Measurements from ENCODE around the gene GRN.

The GRN gene

GRCh38 chr17:44348234-44348987, 3.3 kb downstream of the GRN start:
- POLR2A ChIA-PET, result no interaction called here
- no peak for DNase-seq (ENCODE audit: extremely low spot score)
- CTCF ChIA-PET, result interaction anchor here (1.2 kb wide), 1 partner anchor 15 kb away, joined by 4 read pairs; the partner anchor contains the start of gene FAM171A2
- no peak for TF ChIP-seq LEF1 (IDR thresholded peaks at IDR 0.05; ENCODE audit: borderline replicate concordance)
- no peak for TF ChIP-seq ELF4 (IDR thresholded peaks at IDR 0.05)
- no peak for TF ChIP-seq FOXM1 (IDR thresholded peaks at IDR 0.05; ENCODE audit: borderline replicate concordance)
- TF ChIP-seq BHLHE40 (IDR thresholded peaks at IDR 0.05; ENCODE audit: borderline replicate concordance), result no peak
- TF ChIP-seq TARDBP (IDR thresholded peaks at IDR 0.05), result no peak
- TF ChIP-seq PKNOX1 (IDR thresholded peaks at IDR 0.05), result no peak
- TF ChIP-seq L3MBTL2 (conservative IDR thresholded peaks at IDR 0.05), result no peak
- TF ChIP-seq ZNF384 (IDR thresholded peaks at IDR 0.05), result no peak
- TF ChIP-seq HDGF (IDR thresholded peaks at IDR 0.05; ENCODE audit: borderline replicate concordance), result no peak
- no peak for TF ChIP-seq CTBP1 (IDR thresholded peaks at IDR 0.05; ENCODE audit: borderline replicate concordance)
- TF ChIP-seq FOXA1 (IDR thresholded peaks at IDR 0.05), result no peak
- TF ChIP-seq ARNT (IDR thresholded peaks at IDR 0.05), result no peak
- TF ChIP-seq SP1 (IDR thresholded peaks at IDR 0.05), result no peak
- no peak for TF ChIP-seq FOXK2 (IDR thresholded peaks at IDR 0.05)
- TF ChIP-seq SUZ12 (IDR thresholded peaks at IDR 0.05), result no peak
- no peak for TF ChIP-seq NFRKB (IDR thresholded peaks at IDR 0.05)

GRCh38 chr17:44348988-44349364, 3.9 kb downstream of the GRN start:
- ChIA-PET CTCF (interaction anchor here (1.1 to 1.5 kb wide), 2 partner anchors 11 to 14 kb away, joined by 3 to 4 read pairs; partner anchors contain the start of gene FAM171A2), POLR2A (no interaction called here)
- TF ChIP-seq ZNF384 (IDR thresholded peaks at IDR 0.05) (no peak), SUZ12 (IDR thresholded peaks at IDR 0.05) (no peak), NFRKB (IDR thresholded peaks at IDR 0.05) (no peak), ELF4 (IDR thresholded peaks at IDR 0.05) (no peak), SP1 (IDR thresholded peaks at IDR 0.05) (no peak), BHLHE40 (IDR thresholded peaks at IDR 0.05; ENCODE audit: borderline replicate concordance) (no peak), L3MBTL2 (conservative IDR thresholded peaks at IDR 0.05) (no peak), PKNOX1 (IDR thresholded peaks at IDR 0.05) (no peak), CTBP1 (IDR thresholded peaks at IDR 0.05; ENCODE audit: borderline replicate concordance) (no peak), LEF1 (IDR thresholded peaks at IDR 0.05; ENCODE audit: borderline replicate concordance) (no peak)
- DNase-seq (ENCODE audit: extremely low spot score), result no peak

GRCh38 chr17:44349553-44350070, 4.5 kb downstream of the GRN start:
- TF ChIP-seq TARDBP (IDR thresholded peaks at IDR 0.05) (no peak), SUZ12 (IDR thresholded peaks at IDR 0.05) (no peak), FOXK2 (IDR thresholded peaks at IDR 0.05) (no peak), NFRKB (IDR thresholded peaks at IDR 0.05) (no peak), HDGF (IDR thresholded peaks at IDR 0.05; ENCODE audit: borderline replicate concordance) (no peak), ARNT (IDR thresholded peaks at IDR 0.05) (no peak), ELF4 (IDR thresholded peaks at IDR 0.05) (no peak), SP1 (IDR thresholded peaks at IDR 0.05) (no peak), FOXM1 (IDR thresholded peaks at IDR 0.05; ENCODE audit: borderline replicate concordance) (no peak), BHLHE40 (IDR thresholded peaks at IDR 0.05; ENCODE audit: borderline replicate concordance) (no peak), FOXA1 (IDR thresholded peaks at IDR 0.05) (no peak), ZNF384 (IDR thresholded peaks at IDR 0.05) (no peak), PKNOX1 (IDR thresholded peaks at IDR 0.05) (no peak), CTBP1 (IDR thresholded peaks at IDR 0.05; ENCODE audit: borderline replicate concordance) (no peak), L3MBTL2 (conservative IDR thresholded peaks at IDR 0.05) (no peak), LEF1 (IDR thresholded peaks at IDR 0.05; ENCODE audit: borderline replicate concordance) (no peak)
- ChIA-PET POLR2A (interaction anchor here (1.0 kb wide), 1 partner anchor 149 kb away, joined by 3 read pairs; no protein-coding TSS in a partner anchor), CTCF (interaction anchor here (0.6 to 1.5 kb wide), 7 partner anchors 9 to 345 kb away, joined by 3 to 5 read pairs (median 3); partner anchors contain the start of gene FAM171A2)
- no peak for DNase-seq (ENCODE audit: extremely low spot score)

GRCh38 chr17:44350733-44351226, 5.7 kb downstream of the GRN start:
- CTCF ChIA-PET, result interaction anchor here (0.5 to 1.2 kb wide), 4 partner anchors 10 to 183 kb away, joined by 3 to 5 read pairs (median 3); no protein-coding TSS in a partner anchor
- no peak; the same call in 1 of the 2 replicates for TF ChIP-seq HDGF (IDR thresholded peaks at IDR 0.05; ENCODE audit: borderline replicate concordance)
- no peak for TF ChIP-seq FOXK2 (IDR thresholded peaks at IDR 0.05)
- no peak for TF ChIP-seq SUZ12 (IDR thresholded peaks at IDR 0.05)
- TF ChIP-seq ZNF384 (IDR thresholded peaks at IDR 0.05), result no peak
- TF ChIP-seq NFRKB (IDR thresholded peaks at IDR 0.05), result no peak
- POLR2A ChIA-PET, result interaction anchor here (1.3 kb wide), 1 partner anchor 18 kb away, joined by 3 read pairs; no protein-coding TSS in a partner anchor
- peak; percentile 79 for DNase-seq (ENCODE audit: extremely low spot score)

- no peak for DNase-seq (ENCODE audit: extremely low spot score)
- TF ChIP-seq FOXK2 (IDR thresholded peaks at IDR 0.05) (no peak), BHLHE40 (IDR thresholded peaks at IDR 0.05; ENCODE audit: borderline replicate concordance) (no peak)
- ChIA-PET CTCF (no interaction called here), POLR2A (interaction anchor here (1.2 to 1.3 kb wide), 2 partner anchors 12 to 18 kb away, joined by 3 to 5 read pairs; partner anchors contain the start of gene FAM171A2)
Observed at GRCh38 chr17:44351464-44351863, 6.4 kb downstream of the GRN start.

Measured in HEK293T (cell line).